GM12878 (cell line): ENCODE data around the gene STEAP2.

Experiments
- EZH2 ChIP-seq: IDR thresholded peaks from 2 replicates; pipeline ENCODE4 v1.6.1; 2012; ENCODE audit warnings: low read depth, mild to moderate bottlenecking, control low read depth, inconsistent platforms, low read length, borderline replicate concordance; ENCODE audit not compliant: control insufficient read depth
- TAF1 ChIP-seq: IDR thresholded peaks from 2 replicates; pipeline ENCODE4 v1.6.1; 2011; ENCODE audit warnings: mild to moderate bottlenecking, low read depth, low read length, borderline replicate concordance

DNA sequence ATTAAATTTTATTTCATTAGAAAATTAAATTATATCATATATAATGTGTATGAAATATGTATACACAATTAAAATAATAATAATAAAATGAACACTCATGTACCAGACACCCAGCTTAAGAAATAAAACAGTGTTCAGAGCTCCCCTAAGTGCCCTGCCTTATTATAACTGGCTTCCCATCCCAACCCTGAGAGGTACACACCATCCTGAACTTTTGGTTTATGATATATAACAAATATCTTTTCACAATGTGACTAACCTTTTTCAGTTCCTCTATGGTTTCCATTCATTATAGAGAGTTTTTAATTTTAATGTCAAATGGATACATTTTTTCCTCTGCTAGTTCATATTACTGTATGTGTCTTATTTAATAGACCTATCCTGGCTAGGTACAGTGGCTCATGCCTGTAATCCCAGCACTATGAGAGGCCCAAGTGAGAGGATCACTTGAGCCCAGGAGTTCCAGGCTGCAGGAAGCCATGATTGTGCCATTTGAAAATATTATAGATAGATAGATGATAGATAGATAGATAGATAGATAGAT lies 24.0 kb upstream of the STEAP2 start:
- TF ChIP-seq TAF1 (no peak), EZH2 (no peak)
